Heart right ventricle (tissue), 16 donors: ENCODE data around the gene DPYSL3. TPM values are rescaled to one million over a fixed set of nuclear protein-coding genes. Genes with fewer than 3 reads are reported as not detected.
A peak's percentile ranks its signal among the peaks of the same experiment; 100 is the strongest.

ENCODE experiments used
- ATAC-seq, 8 donors: fragments of 200-7000 bp; cut with Tn5 transposase; one replicate each; pipeline ENCODE4 v1.9.1; 2020; ENCODE audit warnings: mild to moderate bottlenecking in 8 of 8, moderate library complexity in 8 of 8, moderate number of reproducible peaks in 1 of 8
- DNase-seq, 2 donors: peaks; one replicate each; pipeline ENCODE4 v3.0.0-alpha.2; 2020
- H3K27ac ChIP-seq, 10 donors: fragments of 200-600 bp; sonication (generic) in 2 of 10; one replicate each; pipeline versions ENCODE4 v1.5.0 to v1.8.0; 2020 to 2022; ENCODE audit warnings: mild to moderate bottlenecking in 3 of 10
- H3K27me3 ChIP-seq, 7 donors: fragments of 200-600 bp; one replicate each; pipeline ENCODE4 v1.8.0; 2021 to 2022; ENCODE audit warnings: mild to moderate bottlenecking in 2 of 7
- H3K36me3 ChIP-seq, 9 donors: fragments of 200-600 bp; sonication (generic) in 1 of 9; one replicate each; pipeline versions ENCODE4 v1.5.0 to v1.8.0; 2020 to 2022; ENCODE audit warnings: mild to moderate bottlenecking in 2 of 9
- H3K4me1 ChIP-seq, 9 donors: fragments of 200-600 bp; sonication (generic) in 1 of 9; one replicate each; pipeline versions ENCODE4 v1.5.0 to v1.8.0; 2020 to 2022; ENCODE audit warnings: mild to moderate bottlenecking in 4 of 9
- H3K4me3 ChIP-seq, 10 donors: fragments of 200-600 bp; sonication (generic) in 2 of 10; one replicate each; pipeline versions ENCODE4 v1.5.0 to v1.8.0; 2020 to 2022; ENCODE audit warnings: mild to moderate bottlenecking in 7 of 10, moderate library complexity in 2 of 10
- H3K9me3 ChIP-seq, 11 donors: fragments of 200-600 bp in 10 of 11; sonication (generic) in 2 of 11; one replicate each; pipeline versions ENCODE4 v1.5.0 to v1.8.0; 2013 to 2022; ENCODE audit warnings: mild to moderate bottlenecking in 2 of 11, control low read depth in 1 of 11, moderate library complexity in 1 of 11
- WGBS, 2 donors: extraction: QIAGEN DNeasy Blood & Tissue Kit; methylation state at CpG; one replicate each; pipeline ENCODE4 v1.1.7; 2013; ENCODE audit warnings: inconsistent platforms in 1 of 2; 5-methylcytosine and 5-hydroxymethylcytosine counted together
- intact Hi-C, 10 donors: fragments of 100-400 bp; cut with DNase I; formaldehyde crosslinking; loops; one replicate each; pipeline versions ENCODE4 v1.11.1 to v1.14.2; 2022
- polyA plus RNA-seq, 2 donors: library from polyadenylated mRNA; stranded (reverse); fragments of 200-250 nt; gene quantifications; one replicate each; pipeline ENCODE4 v1.2.3, GENCODE V29; 2013
- total RNA-seq, 10 donors: library from RNA; stranded (reverse); fragmentation: NEBNext Ultra II Directional in 3 of 10; extraction: Animal tissue kit (Norgen Biotek cat#: 25700) in 3 of 10; gene quantifications; one replicate each; pipeline versions ENCODE4 v1.2.1 to v1.2.4, GENCODE V29; 2021 to 2023
- TF ChIP-seq, protein P1 (sequence below), 9 donors: fragments of 200-600 bp; sonication (generic) in 2 of 9; IDR thresholded peaks; one replicate each; pipeline versions ENCODE4 v1.5.0 to v1.8.0; 2021 to 2022; ENCODE audit warnings: antibody characterized with exemption in 9 of 9, mild to moderate bottlenecking in 5 of 9, moderate library complexity in 1 of 9
- donor health status: Arrhythmogenic right ventricular cardiomyopathy.
- donor health status: ischemic (EF 13 %, LVEDD 7.1; RV severe dilation, severe dysfunction).
- donor health status: healthy with polysubstance abuse.
- donor health status: DM: no; HTN: yes; CAD: no.
- donor health status: DM: no; HTN: no; CAD: no.
- donor health status: ischemic (EF 25% LVEDD 6.9; RV normal size, moderate dysfunction).
- donor health status: ischemic (EF 25% LVEDD 5.7; RV mildly dilated, moderate dysfunction).
- donor health status: healthy.
- donor health status: DM: yes; HTN: yes; CAD: no.
- donor health status: Ischemic cardiomyopathy.
- donor health status: ischemic (EF 35%, LVEDD 5.7; RV mildly dilated, moderate dysfunction).
- donor health status: nonischemic (EF 11% LVEDD 7.7; RV severe dilation, severe dysfunction).
- donor health status: DM: yes; HTN: yes; CAD: no.
- donor health status: PGD.
- donor health status: ischemic (EF 29% LVEDD 5.4; RV normal size, mild dysfunction).
- donor health status: nonischemic (EF 23%, LVEDD 6.1; RV moderate dilation, normal function).

Gene DPYSL3
- total and polyA plus RNA-seq, 12 donors: 15.2 to 27.4 (median 20.3) TPM

DNA sequence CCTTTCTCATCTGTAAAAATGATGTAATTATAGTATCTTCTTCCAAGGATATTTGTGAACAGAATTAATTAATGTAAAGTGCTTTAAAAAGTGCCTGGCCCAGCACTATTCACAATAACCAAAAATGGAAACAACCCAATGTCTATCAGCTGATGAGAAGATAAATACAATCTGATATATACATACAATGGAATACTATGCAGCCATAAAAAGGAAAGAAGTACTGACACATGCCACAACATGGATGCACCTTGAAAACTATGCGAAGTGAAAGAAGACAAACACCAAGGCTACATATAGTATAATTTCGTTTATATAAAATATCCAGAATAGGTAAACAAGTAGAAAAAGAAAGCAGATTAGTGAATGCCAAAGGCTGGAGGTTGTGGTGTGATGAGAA, 24.1 kb downstream of the DPYSL3 start:
- intact Hi-C loops: no loop called here
- Histone ChIP-seq H3K4me3 (no peak overlapping the region), H3K27me3 (peaks cover 0 to 5% (median 0%) of the 10 kb centered on the region in 7 donors), H3K27ac (peak overlapping the region in 7 of 10 donors; percentile 72 to 93 (median 80)), H3K36me3 (no peaks in the 10 kb centered on the region), H3K4me1 (peaks cover 9 to 77% (median 54%) of the 10 kb centered on the region in 9 donors), H3K9me3 (peaks cover 0 to 7% (median 0%) of the 10 kb centered on the region in 11 donors)
- no peak for ATAC-seq
- WGBS, 2 donors: 91 to 97% methylated on average over 2 of the region's 2 CpGs
- no peak for DNase-seq
- TF ChIP-seq, protein P1, sequence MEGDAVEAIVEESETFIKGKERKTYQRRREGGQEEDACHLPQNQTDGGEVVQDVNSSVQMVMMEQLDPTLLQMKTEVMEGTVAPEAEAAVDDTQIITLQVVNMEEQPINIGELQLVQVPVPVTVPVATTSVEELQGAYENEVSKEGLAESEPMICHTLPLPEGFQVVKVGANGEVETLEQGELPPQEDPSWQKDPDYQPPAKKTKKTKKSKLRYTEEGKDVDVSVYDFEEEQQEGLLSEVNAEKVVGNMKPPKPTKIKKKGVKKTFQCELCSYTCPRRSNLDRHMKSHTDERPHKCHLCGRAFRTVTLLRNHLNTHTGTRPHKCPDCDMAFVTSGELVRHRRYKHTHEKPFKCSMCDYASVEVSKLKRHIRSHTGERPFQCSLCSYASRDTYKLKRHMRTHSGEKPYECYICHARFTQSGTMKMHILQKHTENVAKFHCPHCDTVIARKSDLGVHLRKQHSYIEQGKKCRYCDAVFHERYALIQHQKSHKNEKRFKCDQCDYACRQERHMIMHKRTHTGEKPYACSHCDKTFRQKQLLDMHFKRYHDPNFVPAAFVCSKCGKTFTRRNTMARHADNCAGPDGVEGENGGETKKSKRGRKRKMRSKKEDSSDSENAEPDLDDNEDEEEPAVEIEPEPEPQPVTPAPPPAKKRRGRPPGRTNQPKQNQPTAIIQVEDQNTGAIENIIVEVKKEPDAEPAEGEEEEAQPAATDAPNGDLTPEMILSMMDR (IDR thresholded peaks at IDR 0.05): no peak

DNA sequence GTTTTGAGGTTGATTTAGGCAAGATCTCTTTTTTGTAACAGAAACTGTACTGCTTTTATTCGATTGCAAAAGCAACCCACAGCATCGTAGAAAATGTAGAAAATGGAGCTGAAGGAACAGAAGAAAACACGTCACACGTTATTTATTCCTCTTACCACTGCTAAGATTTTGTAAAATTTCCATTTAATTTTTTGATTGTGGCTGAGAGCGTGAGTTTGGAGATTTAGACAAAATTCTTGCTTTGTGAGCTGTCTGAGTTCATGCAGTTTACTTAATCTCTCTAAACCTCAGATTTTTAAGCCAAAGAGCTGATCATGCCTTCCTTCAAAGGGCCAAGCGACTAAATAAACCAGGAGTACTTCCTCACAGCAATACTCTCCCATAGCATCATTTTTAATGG, 24.8 kb downstream of the DPYSL3 start:
- 78% methylated on average over 6 of the region's 6 CpGs for WGBS, 2 donors
- Histone ChIP-seq H3K27me3 (peaks cover 0 to 5% (median 0%) of the 10 kb centered on the region in 7 donors), H3K4me3 (no peak overlapping the region), H3K27ac (peak overlapping the region; percentile 62 to 93 (median 72)), H3K36me3 (no peaks in the 10 kb centered on the region), H3K4me1 (peaks cover 9 to 77% (median 55%) of the 10 kb centered on the region in 9 donors), H3K9me3 (peaks cover 0 to 7% (median 0%) of the 10 kb centered on the region in 11 donors)
- TF ChIP-seq, protein P1 (IDR thresholded peaks at IDR 0.05): no peak
- no peak for DNase-seq
- ATAC-seq: no peak
- intact Hi-C loops: no loop called here

DNA sequence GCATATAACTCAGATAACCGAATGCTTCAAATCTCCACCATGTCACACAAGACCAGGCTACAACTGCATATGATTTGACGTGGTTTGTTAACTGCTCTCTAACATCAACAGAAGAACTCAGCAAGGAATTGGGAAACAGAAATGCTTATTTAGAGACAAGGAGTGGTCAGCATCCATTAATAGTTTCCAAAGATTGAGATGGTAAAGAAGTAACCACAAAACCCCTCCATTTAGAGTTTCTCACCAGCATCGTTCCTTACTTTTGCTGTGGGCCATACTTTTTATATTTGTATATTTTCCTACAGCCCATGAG, 25.2 kb downstream of the DPYSL3 start:
- Histone ChIP-seq H3K4me3 (no peak overlapping the region), H3K27me3 (peaks cover 0 to 5% (median 0%) of the 10 kb centered on the region in 7 donors), H3K9me3 (peaks cover 0 to 7% (median 0%) of the 10 kb centered on the region in 11 donors), H3K4me1 (peaks cover 9 to 81% (median 58%) of the 10 kb centered on the region in 9 donors), H3K27ac (peak overlapping the region; percentile 62 to 93 (median 72)), H3K36me3 (no peaks in the 10 kb centered on the region)
- TF ChIP-seq, protein P1 (IDR thresholded peaks at IDR 0.05): no peak
- ATAC-seq (no peak), DNase-seq (no peak)
- intact Hi-C loops: no loop called here
- 55 to 70% methylated on average over 3 of the region's 3 CpGs for WGBS, 2 donors

DNA sequence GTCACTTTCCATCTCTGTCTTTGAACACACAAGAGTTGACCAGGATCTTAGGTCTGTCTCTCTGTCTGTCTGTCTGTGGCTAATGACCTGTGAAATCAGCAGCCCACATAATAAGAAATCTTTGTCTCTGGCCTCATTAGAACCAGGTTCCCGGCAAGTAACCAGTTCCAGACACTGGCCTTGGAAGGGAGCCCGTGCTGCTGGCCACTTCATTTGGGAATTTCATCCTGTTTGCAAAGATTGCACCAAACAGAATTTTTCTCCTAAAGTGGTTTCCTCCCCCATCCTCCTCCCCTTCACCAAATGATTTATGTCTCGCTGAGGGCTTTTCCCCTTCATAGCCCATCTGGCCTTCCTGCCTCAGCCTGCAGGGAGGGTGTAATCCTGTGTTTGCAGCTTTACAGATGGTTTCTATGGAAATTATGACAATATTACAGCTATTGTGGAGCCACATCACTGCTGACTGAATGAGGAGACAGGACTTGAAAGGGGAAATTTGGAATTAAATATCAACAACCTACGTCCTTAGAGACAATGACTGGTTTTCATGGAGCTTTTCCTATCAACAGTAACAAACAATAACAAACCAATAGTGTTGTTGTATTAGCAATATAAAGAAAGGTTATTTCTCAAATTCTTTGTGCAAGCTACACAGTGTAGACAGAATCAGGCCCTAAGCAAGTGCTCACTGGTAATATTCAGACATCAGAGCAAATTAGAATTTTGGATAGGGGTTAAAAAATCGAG, 25.7 kb downstream of the DPYSL3 start:
- Histone ChIP-seq H3K4me1 (peaks cover 9 to 86% (median 64%) of the 10 kb centered on the region in 9 donors), H3K9me3 (peaks cover 0 to 7% (median 0%) of the 10 kb centered on the region in 11 donors), H3K27me3 (peaks cover 0 to 5% (median 0%) of the 10 kb centered on the region in 7 donors), H3K36me3 (no peaks in the 10 kb centered on the region), H3K27ac (peak overlapping the region; percentile 62 to 93 (median 72)), H3K4me3 (no peak overlapping the region)
- WGBS, 2 donors: 28 to 45% methylated on average over 5 of the region's 5 CpGs
- DNase-seq (peak; percentile 54 to 74), ATAC-seq (peak; percentile 78 to 92 (median 87))
- TF ChIP-seq, protein P1 (IDR thresholded peaks at IDR 0.05): no peak
- intact Hi-C loops: loop anchor here in 1 of 10 donors (2.0 kb wide), 1 partner anchor 21 kb away; no protein-coding TSS in a partner anchor
